ENCODE measurements around the gene KIF16B.

- TF ChIP-seq CTCF (IDR thresholded peaks at IDR 0.05) (no peak), POLR2A (IDR thresholded peaks at IDR 0.05) (no peak)
Observed at GRCh38 chr20:16417001-16417400, 156.2 kb downstream of the KIF16B start.
